GM10266 (cell line): Measurements from ENCODE around the gene GPR27.
A peak's percentile ranks its signal among the peaks of the same experiment; 100 is the strongest.

Source experiments
- DNase-seq: peaks from one replicate; pipeline ENCODE4 v3.0.0; 2012; ENCODE audit errors: extremely low spot score
- CTCF ChIP-seq: IDR thresholded peaks from 2 replicates; pipeline ENCODE4 v1.5.1; 2012; ENCODE audit warnings: mild to moderate bottlenecking, low read depth; ENCODE audit not compliant: control insufficient read depth, insufficient read depth; ENCODE audit errors: missing control alignments

Gene GPR27

GRCh38 chr3:71753701-71754609 is at the start of gene GPR27:
Gene GPR27, plus strand, starts transcription at chr3:71753855. Its CDS starts 195 bp downstream, at chr3:71754050.
- TF ChIP-seq CTCF, result no peak
- DNase-seq, result peak; percentile 44

GRCh38 chr3:71704915-71705314 is 48.7 kb upstream of the GPR27 start:
- no peak for TF ChIP-seq CTCF
- no peak for DNase-seq

- DNase-seq, result no peak
- no peak for TF ChIP-seq CTCF
These were observed 48.0 kb upstream of the GPR27 start for GRCh38 chr3:71705681-71706080.

GRCh38 chr3:71707595-71707994 is 46.1 kb upstream of the GPR27 start:
- no peak for DNase-seq
- no peak for TF ChIP-seq CTCF

- no peak for TF ChIP-seq CTCF
- no peak for DNase-seq
These were observed 45.1 kb upstream of the GPR27 start for GRCh38 chr3:71708476-71709105.

GRCh38 chr3:71709908-71710511 is 43.6 kb upstream of the GPR27 start:
- TF ChIP-seq CTCF, result no peak
- DNase-seq, result no peak
